H9 (cell line): ENCODE results near the gene RIMBP2. TPM values are rescaled to one million over a fixed set of nuclear protein-coding genes. Genes with fewer than 3 reads are reported as not detected.

Experiments used
- DNase-seq: peaks from one replicate; pipeline ENCODE4 v3.0.0-alpha.2; 2017
- H2AFZ ChIP-seq: one replicate; pipeline ENCODE4 v1.6.1; 2013; ENCODE audit warnings: mild to moderate bottlenecking, low read length, control low read depth, moderate library complexity
- H2AK5ac ChIP-seq: 2 replicates; pipeline ENCODE4 v1.6.1; 2013; ENCODE audit warnings: low read length, control low read depth, mixed read lengths; ENCODE audit not compliant: insufficient read length
- H2BK120ac ChIP-seq: one replicate; pipeline ENCODE4 v1.6.1; 2013; ENCODE audit warnings: low read depth, mild to moderate bottlenecking, low read length, control low read depth, inconsistent platforms; ENCODE audit not compliant: poor library complexity, severe bottlenecking
- H2BK12ac ChIP-seq: 2 replicates; pipeline ENCODE4 v1.6.1; 2013; ENCODE audit warnings: low read length, control low read depth, mixed read lengths, low read depth; ENCODE audit not compliant: insufficient read length
- H2BK15ac ChIP-seq: 2 replicates; pipeline ENCODE4 v1.6.1; 2013; ENCODE audit warnings: low read depth, low read length, control low read depth
- H2BK20ac ChIP-seq: one replicate; pipeline ENCODE4 v1.6.1; 2013; ENCODE audit warnings: low read depth, mild to moderate bottlenecking, low read length, control low read depth, inconsistent platforms; ENCODE audit not compliant: poor library complexity, severe bottlenecking
- H2BK5ac ChIP-seq: 2 replicates; pipeline ENCODE4 v1.6.1; 2013; ENCODE audit warnings: low read length, control low read depth, mixed read lengths; ENCODE audit not compliant: insufficient read length
- H3K14ac ChIP-seq: 2 replicates; pipeline ENCODE4 v1.6.1; 2013; ENCODE audit warnings: low read length, control low read depth; ENCODE audit not compliant: insufficient read depth
- H3K18ac ChIP-seq: 2 replicates; pipeline ENCODE4 v1.6.1; 2013; ENCODE audit warnings: low read depth, mild to moderate bottlenecking, mixed read lengths, low read length, control low read depth; ENCODE audit not compliant: insufficient read length
- H3K23ac ChIP-seq: 2 replicates; pipeline ENCODE4 v1.6.1; 2013; ENCODE audit warnings: low read length, control low read depth, mixed read lengths, low read depth; ENCODE audit not compliant: insufficient read length
- H3K23me2 ChIP-seq: 2 replicates; pipeline ENCODE4 v1.6.1; 2013; ENCODE audit warnings: low read depth, mild to moderate bottlenecking, mixed read lengths, low read length, control low read depth; ENCODE audit not compliant: insufficient read length, poor library complexity, severe bottlenecking
- H3K27ac ChIP-seq: 2 replicates; pipeline ENCODE4 v1.5.1; 2013; ENCODE audit warnings: low read length, control low read depth, mixed read lengths, low read depth; ENCODE audit not compliant: insufficient read length
- H3K27me3 ChIP-seq: 2 replicates; pipeline ENCODE4 v1.6.1; 2013; ENCODE audit warnings: low read length, control low read depth, inconsistent platforms; ENCODE audit not compliant: insufficient read depth
- H3K4ac ChIP-seq: 2 replicates; pipeline ENCODE4 v1.6.1; 2013; ENCODE audit warnings: low read depth, mild to moderate bottlenecking, control low read depth, inconsistent platforms, low read length, moderate library complexity
- H3K4me1 ChIP-seq: 2 replicates; pipeline ENCODE4 v1.6.1; 2013; ENCODE audit warnings: low read length, control low read depth, inconsistent platforms; ENCODE audit not compliant: insufficient read depth
- H3K4me2 ChIP-seq: 2 replicates; pipeline ENCODE4 v1.6.1; 2013; ENCODE audit warnings: low read length, control low read depth, mixed read lengths; ENCODE audit not compliant: insufficient read length, insufficient read depth
- H3K56ac ChIP-seq: 2 replicates; pipeline ENCODE4 v1.6.1; 2013; ENCODE audit warnings: low read depth, mild to moderate bottlenecking, mixed read lengths, low read length, control low read depth; ENCODE audit not compliant: insufficient read length
- H3K79me1 ChIP-seq: 2 replicates; pipeline ENCODE4 v1.6.1; 2013; ENCODE audit warnings: low read depth, mild to moderate bottlenecking, moderate library complexity, low read length, control low read depth, inconsistent platforms; ENCODE audit not compliant: insufficient read depth, poor library complexity, severe bottlenecking
- H3K79me2 ChIP-seq: 2 replicates; pipeline ENCODE4 v1.6.1; 2013; ENCODE audit warnings: low read length, control low read depth, inconsistent platforms; ENCODE audit not compliant: insufficient read depth
- H3K9ac ChIP-seq: 2 replicates; pipeline ENCODE4 v1.6.1; 2013; ENCODE audit warnings: low read length, control low read depth, mixed read lengths; ENCODE audit not compliant: insufficient read length; ENCODE audit errors: extremely low read depth
- H3K9me3 ChIP-seq: one replicate; pipeline ENCODE4 v1.6.1; 2013; ENCODE audit warnings: low read depth, low read length, inconsistent platforms; ENCODE audit not compliant: control insufficient read depth
- H3T11ph ChIP-seq: one replicate; pipeline ENCODE4 v1.6.1; 2013; ENCODE audit warnings: mild to moderate bottlenecking, low read length, control low read depth, inconsistent platforms
- H4K20me1 ChIP-seq: one replicate; pipeline ENCODE4 v1.6.1; 2013; ENCODE audit not compliant: control insufficient read depth, insufficient read length, insufficient read depth
- H4K5ac ChIP-seq: 2 replicates; pipeline ENCODE4 v1.6.1; 2013; ENCODE audit warnings: low read depth, mild to moderate bottlenecking, mixed read lengths, low read length, control low read depth; ENCODE audit not compliant: insufficient read length
- H4K8ac ChIP-seq: replicated peaks from 2 replicates; pipeline ENCODE4 v1.6.1; 2013; ENCODE audit warnings: low read length, control low read depth, mixed read lengths, low read depth; ENCODE audit not compliant: insufficient read length
- H4K91ac ChIP-seq: 2 replicates; pipeline ENCODE4 v1.6.1; 2013; ENCODE audit warnings: low read depth, mild to moderate bottlenecking, moderate library complexity, mixed read lengths, low read length, control low read depth; ENCODE audit not compliant: insufficient read length
- H3K27ac Mint-ChIP-seq, 3 experiments: 2 replicates in 2 of 3; 3 replicates in 1 of 3; pipeline ENCODE4 v1.8.0; 2020 to 2021; ENCODE audit warnings: mixed read lengths in 3 of 3, mild to moderate bottlenecking in 1 of 3, moderate library complexity in 1 of 3
- H3K27me3 Mint-ChIP-seq: 2 replicates; pipeline ENCODE4 v1.8.0; 2021; ENCODE audit warnings: low read depth, mild to moderate bottlenecking, moderate library complexity, mixed read lengths
- H3K36me3 Mint-ChIP-seq, 3 experiments: 2 replicates in 2 of 3; 3 replicates in 1 of 3; pipeline ENCODE4 v1.8.0; 2020 to 2021; ENCODE audit warnings: low read depth in 3 of 3, mixed read lengths in 3 of 3; ENCODE audit not compliant: insufficient read depth in 1 of 3
- H3K4me1 Mint-ChIP-seq, 2 experiments: 2 replicates each; pipeline ENCODE4 v1.8.0; 2020; ENCODE audit warnings: mixed read lengths in 2 of 2
- H3K4me3 Mint-ChIP-seq, 2 experiments: 2 replicates in 1 of 2; 3 replicates in 1 of 2; pipeline ENCODE4 v1.8.0; 2020 to 2021; ENCODE audit warnings: mild to moderate bottlenecking in 2 of 2, mixed read lengths in 2 of 2, moderate library complexity in 1 of 2
- H3K9me3 Mint-ChIP-seq, 2 experiments: 2 replicates in 1 of 2; 3 replicates in 1 of 2; pipeline ENCODE4 v1.8.0; 2020; ENCODE audit warnings: mild to moderate bottlenecking in 2 of 2, mixed read lengths in 2 of 2, moderate library complexity in 1 of 2
- WGBS: extraction: QIAGEN DNeasy Blood & Tissue Kit; methylation state at CpG from one replicate; pipeline ENCODE4 v1.1.7; 2013; ENCODE audit warnings: missing lambda C conversion rate, low lambda C conversion rate, mixed read lengths; ENCODE audit not compliant: insufficient read length; ENCODE audit errors: extremely low coverage; 5-methylcytosine and 5-hydroxymethylcytosine counted together
- total RNA-seq: library from RNA; stranded (reverse); gene quantifications from 2 replicates; pipeline ENCODE4 v1.2.1, GENCODE V29; 2021
- TF ChIP-seq, protein P1 (sequence below): fragments of 200-600 bp; sonication (generic); conservative IDR thresholded peaks from 3 replicates; pipeline ENCODE4 v1.8.0; 2021; ENCODE audit warnings: antibody characterized with exemption, mild to moderate bottlenecking

Gene RIMBP2
- total RNA-seq, 1 experiment from 2014 or later, result 0.70 TPM

DNA sequence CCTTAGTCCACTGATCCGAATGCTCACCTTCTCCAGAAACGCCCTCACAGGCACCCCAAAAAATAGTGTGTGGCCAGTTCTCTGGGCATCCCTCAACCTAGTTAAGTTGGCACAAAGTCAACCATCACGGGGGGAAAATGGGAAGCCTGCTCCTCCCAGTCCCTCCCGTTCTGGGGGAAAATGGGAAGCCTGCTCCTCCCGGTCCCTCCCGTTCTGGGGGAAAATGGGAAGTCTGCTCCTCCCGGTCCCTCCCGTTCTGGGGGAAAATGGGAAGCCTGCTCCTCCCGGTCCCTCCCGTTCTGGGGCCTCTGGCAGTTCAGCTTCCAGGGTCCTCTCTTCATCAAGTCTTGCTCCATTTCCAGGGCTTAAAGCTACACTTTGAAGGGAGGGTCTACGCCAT, 106.1 kb downstream of the RIMBP2 start:
- Histone ChIP-seq H4K8ac (no peak overlapping the region), H2BK120ac (no peak overlapping the region), H4K91ac (no peak overlapping the region), H3K79me1 (no peaks in the 10 kb centered on the region), H2BK5ac (no peak overlapping the region), H3K27ac (no peak overlapping the region), H2AK5ac (no peak overlapping the region), H3K23me2 (no peaks in the 10 kb centered on the region), H3K79me2 (no peaks in the 10 kb centered on the region), H4K20me1 (no peaks in the 10 kb centered on the region), H4K5ac (no peak overlapping the region), H2AFZ (no peak overlapping the region), H3K4ac (no peak overlapping the region), H2BK20ac (no peak overlapping the region), H3K14ac (no peak overlapping the region), H3K27me3 (no peaks in the 10 kb centered on the region), H3T11ph (no peak overlapping the region), H2BK12ac (no peak overlapping the region), H3K18ac (no peak overlapping the region), H3K23ac (no peak overlapping the region), H3K9me3 (no peaks in the 10 kb centered on the region), H3K56ac (no peak overlapping the region), H2BK15ac (no peak overlapping the region), H3K9ac (no peak overlapping the region), H3K4me2 (no peak overlapping the region), H3K4me1 (no peaks in the 10 kb centered on the region)
- Mint-ChIP-seq H3K27ac (no peak overlapping the region; a peak in 1 of 7 replicates), H3K4me1 (peaks cover 13 to 18% of the 10 kb centered on the region in 2 experiments), H3K4me3 (no peak overlapping the region), H3K27me3 (no peaks in the 10 kb centered on the region), H3K9me3 (no peaks in the 10 kb centered on the region; a peak in 1 of 5 replicates), H3K36me3 (no peaks in the 10 kb centered on the region; a peak in 1 of 7 replicates)
- WGBS, result no CpG with 5 or more reads among the region's 11 CpGs
- no peak for DNase-seq
- TF ChIP-seq, protein P1, sequence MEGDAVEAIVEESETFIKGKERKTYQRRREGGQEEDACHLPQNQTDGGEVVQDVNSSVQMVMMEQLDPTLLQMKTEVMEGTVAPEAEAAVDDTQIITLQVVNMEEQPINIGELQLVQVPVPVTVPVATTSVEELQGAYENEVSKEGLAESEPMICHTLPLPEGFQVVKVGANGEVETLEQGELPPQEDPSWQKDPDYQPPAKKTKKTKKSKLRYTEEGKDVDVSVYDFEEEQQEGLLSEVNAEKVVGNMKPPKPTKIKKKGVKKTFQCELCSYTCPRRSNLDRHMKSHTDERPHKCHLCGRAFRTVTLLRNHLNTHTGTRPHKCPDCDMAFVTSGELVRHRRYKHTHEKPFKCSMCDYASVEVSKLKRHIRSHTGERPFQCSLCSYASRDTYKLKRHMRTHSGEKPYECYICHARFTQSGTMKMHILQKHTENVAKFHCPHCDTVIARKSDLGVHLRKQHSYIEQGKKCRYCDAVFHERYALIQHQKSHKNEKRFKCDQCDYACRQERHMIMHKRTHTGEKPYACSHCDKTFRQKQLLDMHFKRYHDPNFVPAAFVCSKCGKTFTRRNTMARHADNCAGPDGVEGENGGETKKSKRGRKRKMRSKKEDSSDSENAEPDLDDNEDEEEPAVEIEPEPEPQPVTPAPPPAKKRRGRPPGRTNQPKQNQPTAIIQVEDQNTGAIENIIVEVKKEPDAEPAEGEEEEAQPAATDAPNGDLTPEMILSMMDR, result no peak
